Effector CD8-positive, alpha-beta T cell (primary cell): ENCODE measurements around the gene TCL1A.
"Not testable (repeated sequence)": the region's sequence is repeated elsewhere in the genome, so short reads cannot be mapped to it uniquely, and the experiment has no call there.

Experiments
- DNase-seq: peaks from one replicate; lab custom pipeline; 2025; lab: John Stamatoyannopoulos, UW
- total RNA-seq, 4 experiments: gene quantifications; one replicate each; lab custom pipeline; 2026; lab: John Stamatoyannopoulos, UW

TCL1A gene
- 0 reads per million in 4 experiments for total RNA-seq

GRCh38 chr14:95713596-95714371, at the start of gene TCL1A:
TCL1A (minus strand) TSS chr14:95714125; CDS start chr14:95714066, 59 bp downstream.
- no peak for DNase-seq

GRCh38 chr14:95763032-95763431, 49.1 kb upstream of the TCL1A start:
- DNase-seq = not testable (repeated sequence)

- DNase-seq = no peak
These were observed 47.5 kb upstream of the TCL1A start for GRCh38 chr14:95761436-95761835.

GRCh38 chr14:95760596-95760995, 46.7 kb upstream of the TCL1A start:
- no peak for DNase-seq

- no peak for DNase-seq
These were observed 46.0 kb upstream of the TCL1A start for GRCh38 chr14:95759941-95760340.

- DNase-seq = no peak
These were observed 44.4 kb upstream of the TCL1A start for GRCh38 chr14:95758331-95758730.

GRCh38 chr14:95756751-95757150, 42.8 kb upstream of the TCL1A start:
- DNase-seq = no peak

- no peak for DNase-seq
These were observed 42.2 kb upstream of the TCL1A start for GRCh38 chr14:95756127-95756526.

GRCh38 chr14:95741781-95742180, 27.9 kb upstream of the TCL1A start:
- no peak for DNase-seq

- DNase-seq = no peak
These were observed 27.1 kb upstream of the TCL1A start for GRCh38 chr14:95741038-95741490.

GRCh38 chr14:95739356-95739755, 25.4 kb upstream of the TCL1A start:
- no peak for DNase-seq

GRCh38 chr14:95733212-95733611, 19.3 kb upstream of the TCL1A start:
- DNase-seq = no peak

GRCh38 chr14:95730126-95730525, 16.2 kb upstream of the TCL1A start:
- DNase-seq = no peak

- not testable (repeated sequence) for DNase-seq
These were observed 15.6 kb upstream of the TCL1A start for GRCh38 chr14:95729402-95730028.

- DNase-seq = no peak
These were observed 13.3 kb upstream of the TCL1A start for GRCh38 chr14:95727056-95727700.

- no peak for DNase-seq
These were observed 11.9 kb upstream of the TCL1A start for GRCh38 chr14:95725685-95726336.

GRCh38 chr14:95722525-95723190, 8.7 kb upstream of the TCL1A start:
- no peak for DNase-seq

- DNase-seq = no peak
These were observed 1.5 kb downstream of the TCL1A start for GRCh38 chr14:95712398-95712797.

GRCh38 chr14:95711476-95712176, 2.3 kb downstream of the TCL1A start:
- DNase-seq = no peak

- DNase-seq = no peak
These were observed 3.8 kb downstream of the TCL1A start for GRCh38 chr14:95710106-95710505.

- DNase-seq = no peak
These were observed 6.6 kb downstream of the TCL1A start for GRCh38 chr14:95707327-95707726.
